D721Med (cell line): ENCODE data around the gene PLXNA4.
A peak's percentile ranks its signal among the peaks of the same experiment; 100 is the strongest.

Source experiments
- DNase-seq: peaks from one replicate; pipeline ENCODE4 v3.0.0; 2011; ENCODE audit warnings: low spot score; ENCODE audit not compliant: insufficient read length
- FAIRE-seq: peaks from 2 replicates; lab custom pipeline; 2011; peaks lifted over from hg19 to GRCh38; lab: Jason Lieb, UNC
- CTCF ChIP-seq: IDR thresholded peaks from 2 replicates; pipeline ENCODE4 v1.5.1; 2012; ENCODE audit warnings: mild to moderate bottlenecking, control low read depth; ENCODE audit not compliant: insufficient read depth; ENCODE audit errors: missing control alignments

PLXNA4 gene

GRCh38 chr7:132290021-132290420, 286.2 kb downstream of the PLXNA4 start:
- no peak for DNase-seq
- no peak for FAIRE-seq
- TF ChIP-seq CTCF: no peak

- DNase-seq (no peak), FAIRE-seq (no peak)
- TF ChIP-seq CTCF: no peak
Observed at GRCh38 chr7:132286836-132287235, 289.4 kb downstream of the PLXNA4 start.

GRCh38 chr7:132280335-132280734, 295.9 kb downstream of the PLXNA4 start:
- no peak for FAIRE-seq
- DNase-seq: no peak
- TF ChIP-seq CTCF: no peak

GRCh38 chr7:132279718-132280117, 296.6 kb downstream of the PLXNA4 start:
- no peak for TF ChIP-seq CTCF
- DNase-seq (no peak), FAIRE-seq (no peak)

GRCh38 chr7:132276976-132277725, 299.1 kb downstream of the PLXNA4 start:
- no peak for DNase-seq
- FAIRE-seq: peak; percentile 88
- TF ChIP-seq CTCF: no peak

GRCh38 chr7:132276234-132276630, 300.0 kb downstream of the PLXNA4 start:
- DNase-seq (no peak), FAIRE-seq (no peak)
- TF ChIP-seq CTCF: no peak
